HEK293T (cell line): ENCODE results near the gene PTPN7.

Experiments used
- ARNT ChIP-seq: fragments of 450-650 bp; IDR thresholded peaks from 2 replicates; pipeline ENCODE4 v1.6.1; 2017; ENCODE audit warnings: mild to moderate bottlenecking
- BHLHE40 ChIP-seq: fragments of 450-650 bp; IDR thresholded peaks from 2 replicates; pipeline ENCODE4 v1.6.1; 2016; ENCODE audit warnings: mild to moderate bottlenecking, moderate library complexity, borderline replicate concordance
- CTBP1 ChIP-seq: fragments of 450-650 bp; IDR thresholded peaks from 2 replicates; pipeline ENCODE4 v1.6.1; 2016; ENCODE audit warnings: borderline replicate concordance
- ELF4 ChIP-seq: fragments of 450-650 bp; IDR thresholded peaks from 2 replicates; pipeline ENCODE4 v1.6.1; 2017; ENCODE audit warnings: antibody characterized with exemption
- FOXA1 ChIP-seq: fragments of 450-650 bp; IDR thresholded peaks from 2 replicates; pipeline ENCODE4 v1.6.1; 2016; ENCODE audit warnings: mild to moderate bottlenecking
- FOXK2 ChIP-seq: fragments of 450-650 bp; IDR thresholded peaks from 2 replicates; pipeline ENCODE4 v1.6.1; 2016; ENCODE audit warnings: mild to moderate bottlenecking
- FOXM1 ChIP-seq: fragments of 450-650 bp; IDR thresholded peaks from 2 replicates; pipeline ENCODE4 v1.6.1; 2017; ENCODE audit warnings: mild to moderate bottlenecking, borderline replicate concordance
- HDGF ChIP-seq: fragments of 450-650 bp; IDR thresholded peaks from 2 replicates; pipeline ENCODE4 v1.6.1; 2017; ENCODE audit warnings: antibody characterized with exemption, borderline replicate concordance
- LEF1 ChIP-seq: fragments of 450-650 bp; IDR thresholded peaks from 2 replicates; pipeline ENCODE4 v1.6.1; 2017; ENCODE audit warnings: mild to moderate bottlenecking, borderline replicate concordance
- PKNOX1 ChIP-seq: fragments of 450-650 bp; IDR thresholded peaks from 2 replicates; pipeline ENCODE4 v1.6.1; 2016
- SP1 ChIP-seq: fragments of 450-650 bp; IDR thresholded peaks from 2 replicates; pipeline ENCODE4 v1.6.1; 2017
- SUZ12 ChIP-seq: fragments of 450-650 bp; IDR thresholded peaks from 2 replicates; pipeline ENCODE4 v1.6.1; 2016; ENCODE audit warnings: mild to moderate bottlenecking
- TARDBP ChIP-seq: fragments of 450-650 bp; IDR thresholded peaks from 2 replicates; pipeline ENCODE4 v1.6.1; 2016
- ZNF384 ChIP-seq: fragments of 450-650 bp; IDR thresholded peaks from 2 replicates; pipeline ENCODE4 v1.6.1; 2016

DNA sequence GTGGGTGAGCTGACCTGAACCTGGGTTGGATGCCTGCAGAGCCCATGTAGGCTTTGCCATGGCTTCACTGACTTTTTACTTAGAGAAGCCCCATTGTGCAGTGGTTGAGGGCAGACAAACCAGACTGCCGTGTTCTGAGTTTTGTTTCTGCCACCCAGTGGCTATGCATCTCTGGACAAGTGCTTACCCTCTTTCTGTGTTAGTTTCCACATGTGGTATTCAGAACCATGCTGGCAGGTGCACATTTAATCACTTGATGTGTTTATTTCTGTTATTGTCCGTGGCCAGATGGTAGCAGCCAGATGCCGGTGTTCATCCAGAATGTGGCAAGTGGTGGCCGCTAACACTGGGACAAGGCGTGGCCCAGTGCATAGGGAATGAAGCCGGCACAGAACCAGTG, 10.3 kb upstream of the PTPN7 start:
- TF ChIP-seq HDGF, result no peak
- no peak for TF ChIP-seq TARDBP
- no peak for TF ChIP-seq FOXA1
- TF ChIP-seq ARNT, result no peak
- TF ChIP-seq ZNF384, result no peak
- TF ChIP-seq FOXM1, result no peak
- no peak for TF ChIP-seq PKNOX1
- TF ChIP-seq SP1, result no peak
- no peak for TF ChIP-seq LEF1
- no peak for TF ChIP-seq SUZ12
- TF ChIP-seq BHLHE40, result no peak
- TF ChIP-seq FOXK2, result no peak
- no peak for TF ChIP-seq ELF4
- no peak for TF ChIP-seq CTBP1
